Fibroblast of lung (primary cell): ENCODE data around the gene KCNK6.

ENCODE experiments used
- EZH2 ChIP-seq: IDR thresholded peaks from 2 replicates; pipeline ENCODE4 v1.5.1; 2012; ENCODE audit warnings: low read length, control low read depth, mild to moderate bottlenecking; ENCODE audit errors: missing control alignments
- TF ChIP-seq, protein P1 (sequence below), 2 donors: IDR thresholded peaks in 1 of 2; conservative IDR thresholded peaks in 1 of 2; 1 replicate in 1 of 2; 2 replicates in 1 of 2; pipeline ENCODE4 v1.5.1; 2011 to 2012; ENCODE audit warnings: low read length in 2 of 2, control low read depth in 1 of 2, inconsistent platforms in 1 of 2, low read depth in 1 of 2, mild to moderate bottlenecking in 1 of 2

DNA sequence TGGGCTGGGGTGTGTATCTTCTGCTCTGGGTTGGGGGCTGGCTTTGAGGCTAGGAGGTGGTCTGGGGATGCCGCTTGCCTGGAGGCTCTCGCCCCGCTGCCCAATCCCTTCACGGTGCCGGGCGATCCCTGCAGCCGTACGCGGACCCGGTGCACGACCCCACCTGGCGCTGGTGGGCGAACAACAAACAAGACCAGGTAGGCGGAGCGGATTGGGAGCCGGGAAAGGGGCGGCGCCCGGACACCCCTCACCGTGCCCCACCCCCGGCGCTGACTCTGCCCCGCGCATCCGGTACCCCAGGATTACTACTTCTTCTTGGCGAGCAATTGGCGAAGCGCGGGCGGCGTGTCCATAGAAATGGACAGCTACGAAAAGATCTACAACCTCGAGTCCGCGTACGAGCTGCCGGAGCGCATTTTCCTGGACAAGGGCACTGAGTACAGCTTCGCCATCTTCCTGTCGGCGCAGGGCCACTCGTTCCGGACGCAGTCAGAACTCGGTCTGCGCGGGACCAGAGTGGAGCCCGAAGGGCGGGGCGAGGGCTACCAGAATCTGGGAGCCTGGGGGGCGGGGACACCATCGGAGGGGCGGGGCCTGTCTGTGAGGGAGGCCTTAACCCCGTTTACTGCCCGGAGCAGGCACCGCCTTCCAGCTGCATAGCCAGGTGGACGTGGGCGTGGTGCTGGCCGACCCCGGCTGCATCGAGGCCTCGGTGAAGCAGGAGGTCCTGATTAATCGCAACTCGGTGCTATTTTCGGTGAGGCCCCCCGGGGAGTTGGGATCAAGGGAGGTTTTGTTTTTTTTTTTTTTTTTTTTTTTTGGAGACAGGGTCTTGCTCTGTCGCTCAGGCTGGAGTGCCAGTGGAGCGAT lies 42.7 kb downstream of the KCNK6 start:
- TF ChIP-seq, protein P1, sequence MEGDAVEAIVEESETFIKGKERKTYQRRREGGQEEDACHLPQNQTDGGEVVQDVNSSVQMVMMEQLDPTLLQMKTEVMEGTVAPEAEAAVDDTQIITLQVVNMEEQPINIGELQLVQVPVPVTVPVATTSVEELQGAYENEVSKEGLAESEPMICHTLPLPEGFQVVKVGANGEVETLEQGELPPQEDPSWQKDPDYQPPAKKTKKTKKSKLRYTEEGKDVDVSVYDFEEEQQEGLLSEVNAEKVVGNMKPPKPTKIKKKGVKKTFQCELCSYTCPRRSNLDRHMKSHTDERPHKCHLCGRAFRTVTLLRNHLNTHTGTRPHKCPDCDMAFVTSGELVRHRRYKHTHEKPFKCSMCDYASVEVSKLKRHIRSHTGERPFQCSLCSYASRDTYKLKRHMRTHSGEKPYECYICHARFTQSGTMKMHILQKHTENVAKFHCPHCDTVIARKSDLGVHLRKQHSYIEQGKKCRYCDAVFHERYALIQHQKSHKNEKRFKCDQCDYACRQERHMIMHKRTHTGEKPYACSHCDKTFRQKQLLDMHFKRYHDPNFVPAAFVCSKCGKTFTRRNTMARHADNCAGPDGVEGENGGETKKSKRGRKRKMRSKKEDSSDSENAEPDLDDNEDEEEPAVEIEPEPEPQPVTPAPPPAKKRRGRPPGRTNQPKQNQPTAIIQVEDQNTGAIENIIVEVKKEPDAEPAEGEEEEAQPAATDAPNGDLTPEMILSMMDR (conservative IDR thresholded peaks at IDR 0.05 in 1 of 2, IDR thresholded peaks at IDR 0.05 in 1 of 2; ENCODE audit: low read depth in 1 of 2, low read length in 2 of 2), result no peak
- TF ChIP-seq EZH2, result no peak
